PFSK-1 (cell line): ENCODE data around the gene AKT2.
A peak's percentile ranks its signal among the peaks of the same experiment; 100 is the strongest.

Source experiments
- FOXP2 ChIP-seq: optimal IDR thresholded peaks from 2 replicates; pipeline ENCODE3; 2011; ENCODE audit warnings: borderline replicate concordance, control low read depth, inconsistent platforms; ENCODE audit not compliant: insufficient read depth; ENCODE audit errors: extremely low read length, extremely low read depth
- POLR2AphosphoS5 ChIP-seq: IDR thresholded peaks from 2 replicates; pipeline ENCODE4 v1.6.1; 2012; ENCODE audit warnings: low read depth, mild to moderate bottlenecking, control low read depth, low read length, moderate library complexity
- REST ChIP-seq, 2 experiments: IDR thresholded peaks; 2 replicates each; pipeline versions ENCODE4 v1.6.1 to v1.8.0; 2011 to 2012; ENCODE audit warnings: low read depth in 2 of 2, low read length in 2 of 2, control low read depth in 1 of 2, inconsistent platforms in 1 of 2, mild to moderate bottlenecking in 1 of 2, moderate library complexity in 1 of 2; ENCODE audit not compliant: insufficient read depth in 1 of 2
- SIN3A ChIP-seq: IDR thresholded peaks from 2 replicates; pipeline ENCODE4 v1.6.1; 2012; ENCODE audit warnings: mild to moderate bottlenecking, low read length, moderate library complexity, borderline replicate concordance; ENCODE audit not compliant: insufficient read depth
- TAF1 ChIP-seq: IDR thresholded peaks from 2 replicates; pipeline ENCODE4 v1.6.1; 2012; ENCODE audit warnings: low read length, control low read depth, borderline replicate concordance; ENCODE audit not compliant: insufficient read depth

Gene AKT2

GRCh38 chr19:40192758-40193586, 92.2 kb downstream of the AKT2 start:
- TF ChIP-seq SIN3A (no peak), POLR2AphosphoS5 (no peak), FOXP2 (no peak), TAF1 (no peak), REST (IDR thresholded peaks at IDR 0.05; ENCODE audit: insufficient read depth in 1 of 2, low read depth in 2 of 2, low read length in 2 of 2) (no peak)

- TF ChIP-seq POLR2AphosphoS5: peak; percentile 48; the same call in 1 of the 2 replicates
- no peak for TF ChIP-seq SIN3A
- TF ChIP-seq TAF1: 0 out of 2 replicates have a peak, but pooled peaks have one; percentile 9
Measured at GRCh38 chr19:40191836-40192646, 93.1 kb downstream of the AKT2 start.

- TF ChIP-seq REST (IDR thresholded peaks at IDR 0.05; ENCODE audit: insufficient read depth in 1 of 2, low read depth in 2 of 2, low read length in 2 of 2) (no peak), FOXP2 (peak; percentile 19), POLR2AphosphoS5 (0 out of 2 replicates have a peak, but pooled peaks have one; percentile 36), TAF1 (0 out of 2 replicates have a peak, but pooled peaks have one; percentile 16), SIN3A (no peak)
Measured at GRCh38 chr19:40190891-40191835, 94.0 kb downstream of the AKT2 start, which contains the start of gene MAP3K10. TSS of gene MAP3K10 (plus strand) at chr19:40191426. CDS start at chr19:40192032, 606 bp downstream.

GRCh38 chr19:40184273-40184672, 100.9 kb downstream of the AKT2 start:
- TF ChIP-seq TAF1: no peak
- no peak for TF ChIP-seq FOXP2
- TF ChIP-seq REST (IDR thresholded peaks at IDR 0.05; ENCODE audit: insufficient read depth in 1 of 2, low read depth in 2 of 2, low read length in 2 of 2): no peak
- no peak for TF ChIP-seq POLR2AphosphoS5
- no peak for TF ChIP-seq SIN3A
